Measurements from ENCODE around the gene TMEM39B. TPM values are rescaled to one million over a fixed set of nuclear protein-coding genes. Genes with fewer than 3 reads are reported as not detected.
"Not testable (repeated sequence)": the region's sequence is repeated elsewhere in the genome, so short reads cannot be mapped to it uniquely, and the experiment has no call there.

The TMEM39B gene
- total and polyA plus RNA-seq, 10 donors, result 6.4 to 18.6 (median 12.0) TPM

- intact Hi-C loops (cut with DNase I; ENCODE audit: low total_unique reads), result no loop called here
Measured at GRCh38 chr1:32111789-32112188, 39.0 kb downstream of the TMEM39B start.

GRCh38 chr1:32112806-32113375, 40.2 kb downstream of the TMEM39B start:
- 68 to 82% (median 78%) methylated on average over 5 of the region's 5 CpGs for WGBS, 5 donors
- H3K4me1 ChIP-seq, result peaks cover 31 to 95% (median 66%) of the 10 kb centered on the region in 6 donors
- intact Hi-C loops (cut with DNase I; ENCODE audit: low total_unique reads), result no loop called here

More at GRCh38 chr1:32111789-32112188, 39.0 kb downstream of the TMEM39B start:
- peak overlapping the region in 5 of 8 donors; percentile 5 to 69 (median 39) for H3K27ac ChIP-seq
- H3K9me3 ChIP-seq, result no peaks in the 10 kb centered on the region
- H3K27me3 ChIP-seq (replicated peaks in 1 of 7), result no peaks in the 10 kb centered on the region
- H3K36me3 ChIP-seq, result peaks cover 0 to 36% (median 0%) of the 10 kb centered on the region in 6 donors
- DNase-seq, result no peak
- peak overlapping the region in 1 of 8 donors; percentile 12 for H3K4me3 ChIP-seq
- TF ChIP-seq POLR2A (IDR thresholded peaks at IDR 0.05) (no peak), CTCF (IDR thresholded peaks at IDR 0.05 in 8 of 11, conservative IDR thresholded peaks at IDR 0.05 in 3 of 11) (no peak)
- peaks cover 31 to 92% (median 69%) of the 10 kb centered on the region in 6 donors for H3K4me1 ChIP-seq

GRCh38 chr1:32113436-32113835, 40.7 kb downstream of the TMEM39B start:
- 88 to 95% (median 91%) methylated on average over 4 of the region's 4 CpGs for WGBS, 5 donors
- peaks cover 31 to 100% (median 71%) of the 10 kb centered on the region in 6 donors for H3K4me1 ChIP-seq
- H3K27me3 ChIP-seq (replicated peaks in 1 of 7); DNase-seq; H3K4me3 ChIP-seq; intact Hi-C loops (cut with DNase I; ENCODE audit: low total_unique reads); H3K27ac ChIP-seq; H3K9me3 ChIP-seq: not testable (repeated sequence)
- peaks cover 0 to 37% (median 0%) of the 10 kb centered on the region in 6 donors for H3K36me3 ChIP-seq

More at GRCh38 chr1:32112806-32113375, 40.2 kb downstream of the TMEM39B start:
- TF ChIP-seq POLR2A (IDR thresholded peaks at IDR 0.05) (no peak), POLR2AphosphoS5 (IDR thresholded peaks at IDR 0.05) (no peak)
- Histone ChIP-seq H3K27ac (peak overlapping the region in 1 of 8 donors; percentile 24), H3K4me3 (no peak overlapping the region), H3K36me3 (peaks cover 0 to 37% (median 0%) of the 10 kb centered on the region in 6 donors), H3K27me3 (replicated peaks in 1 of 7) (no peaks in the 10 kb centered on the region), H3K9me3 (no peaks in the 10 kb centered on the region)
- no peak for DNase-seq

DNA sequence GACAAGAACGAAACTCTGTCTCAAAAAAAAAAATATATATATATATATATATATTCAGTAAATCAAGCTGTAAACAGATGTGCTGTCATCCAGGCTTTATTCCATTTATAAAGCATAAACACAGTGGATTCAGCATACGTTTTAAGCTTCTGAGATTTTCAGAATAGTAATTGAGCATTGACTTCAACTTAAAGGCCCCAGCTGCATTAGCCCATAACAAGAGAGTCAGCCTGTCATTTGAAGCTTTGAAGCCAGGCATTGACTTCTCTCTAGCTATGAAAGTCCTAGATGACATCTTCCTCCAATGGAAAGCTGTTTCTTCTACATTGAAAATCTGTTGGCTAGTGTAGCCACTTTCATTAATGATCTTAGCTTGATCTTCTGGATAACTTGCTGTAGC, 41.7 kb downstream of the TMEM39B start:
- intact Hi-C loops (cut with DNase I; ENCODE audit: low total_unique reads), result no loop called here
- H3K36me3 ChIP-seq, result peaks cover 0 to 37% (median 0%) of the 10 kb centered on the region in 6 donors
- no peak overlapping the region for H3K4me3 ChIP-seq
- no peak for DNase-seq
- TF ChIP-seq POLR2AphosphoS5 (IDR thresholded peaks at IDR 0.05) (no peak), CTCF (IDR thresholded peaks at IDR 0.05 in 8 of 11, conservative IDR thresholded peaks at IDR 0.05 in 3 of 11) (no peak), POLR2A (IDR thresholded peaks at IDR 0.05) (no peak)
- 71 to 81% (median 77%) methylated on average over 2 of the region's 2 CpGs for WGBS, 5 donors
- H3K4me1 ChIP-seq, result peaks cover 28 to 98% (median 69%) of the 10 kb centered on the region in 6 donors
- no peak overlapping the region for H3K27ac ChIP-seq
- no peaks in the 10 kb centered on the region for H3K27me3 ChIP-seq (replicated peaks in 1 of 7)
- no peaks in the 10 kb centered on the region for H3K9me3 ChIP-seq

DNA sequence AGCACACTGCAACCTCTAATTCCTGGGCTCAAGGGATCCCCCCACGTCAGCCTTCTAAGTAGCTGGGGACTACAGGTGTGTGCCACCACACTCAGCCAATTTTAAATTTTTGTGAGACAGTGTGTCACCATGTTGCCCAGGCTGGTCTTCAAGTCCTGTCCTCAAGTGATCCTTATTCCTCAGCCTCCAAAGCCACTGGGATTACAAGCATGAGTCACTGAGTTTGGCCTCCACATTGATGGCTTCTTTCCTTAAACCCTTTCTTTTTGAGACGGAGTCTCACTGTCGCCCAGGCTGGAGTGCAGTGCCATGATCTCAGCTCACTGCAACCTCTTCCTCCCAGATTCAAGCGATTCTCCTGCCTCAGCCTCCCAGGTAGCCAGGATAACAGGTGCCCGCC, 42.8 kb downstream of the TMEM39B start:
- intact Hi-C loops (cut with DNase I; ENCODE audit: low total_unique reads), result no loop called here
- DNase-seq, result no peak

More for the DNA sequence above, 42.8 kb downstream of the TMEM39B start:
- Histone ChIP-seq H3K27me3 (replicated peaks in 1 of 7) (no peaks in the 10 kb centered on the region), H3K9me3 (no peaks in the 10 kb centered on the region), H3K27ac (no peak overlapping the region), H3K4me1 (peaks cover 18 to 98% (median 66%) of the 10 kb centered on the region in 6 donors), H3K36me3 (peaks cover 0 to 37% (median 0%) of the 10 kb centered on the region in 6 donors), H3K4me3 (no peak overlapping the region)
- 87 to 98% (median 93%) methylated on average over 5 of the region's 5 CpGs for WGBS, 5 donors
- TF ChIP-seq POLR2A (IDR thresholded peaks at IDR 0.05) (no peak), CTCF (IDR thresholded peaks at IDR 0.05 in 8 of 11, conservative IDR thresholded peaks at IDR 0.05 in 3 of 11) (no peak), POLR2AphosphoS5 (IDR thresholded peaks at IDR 0.05) (no peak)

Data from spleen (tissue), 11 donors.